Naive B cell (primary cell): ENCODE results near the gene TPTE. TPM values are rescaled to one million over a fixed set of nuclear protein-coding genes. Genes with fewer than 3 reads are reported as not detected.
"Not testable (repeated sequence)": the region's sequence is repeated elsewhere in the genome, so short reads cannot be mapped to it uniquely, and the experiment has no call there.

Experiments used
- ATAC-seq, 2 donors: fragments of 150-1000 bp; cut with Tn5 transposase; 2 replicates each; pipeline ENCODE4 v1.10.0; 2021; ENCODE audit warnings: low read depth in 2 of 2, mild to moderate bottlenecking in 2 of 2, moderate library complexity in 2 of 2
- DNase-seq: peaks from one replicate; pipeline ENCODE4 v3.0.0; 2022
- H3K27ac Mint-ChIP-seq, 6 donors: one replicate each; pipeline ENCODE4 v1.8.0; 2020 to 2022; ENCODE audit warnings: mild to moderate bottlenecking in 6 of 6, mixed read lengths in 6 of 6, moderate library complexity in 5 of 6, inconsistent platforms in 2 of 6
- H3K27me3 Mint-ChIP-seq, 3 donors: one replicate each; pipeline ENCODE4 v1.8.0; 2021 to 2022; ENCODE audit warnings: mixed read lengths in 3 of 3, mild to moderate bottlenecking in 1 of 3
- H3K36me3 Mint-ChIP-seq, 2 donors: one replicate each; pipeline ENCODE4 v1.8.0; 2020 to 2022; ENCODE audit warnings: mixed read lengths in 2 of 2, inconsistent platforms in 1 of 2, mild to moderate bottlenecking in 1 of 2
- H3K4me1 Mint-ChIP-seq, 3 donors: one replicate each; pipeline ENCODE4 v1.8.0; 2020 to 2022; ENCODE audit warnings: mixed read lengths in 3 of 3, inconsistent platforms in 1 of 3, mild to moderate bottlenecking in 1 of 3, moderate library complexity in 1 of 3
- H3K4me3 Mint-ChIP-seq, 8 donors: one replicate each; pipeline ENCODE4 v1.8.0; 2020 to 2022; ENCODE audit warnings: mild to moderate bottlenecking in 8 of 8, mixed read lengths in 8 of 8, moderate library complexity in 8 of 8, inconsistent platforms in 2 of 8
- H3K9me3 Mint-ChIP-seq, 7 donors: one replicate each; pipeline ENCODE4 v1.8.0; 2020 to 2022; ENCODE audit warnings: mixed read lengths in 7 of 7, mild to moderate bottlenecking in 5 of 7, inconsistent platforms in 2 of 7, moderate library complexity in 1 of 7
- polyA plus RNA-seq, 6 donors: library from polyadenylated mRNA; unstranded; fragments of 300-500 nt; fragmentation: Illumina TruSeq; gene quantifications; one replicate each; pipeline ENCODE4 v1.2.3, GENCODE V29; 2021; ENCODE audit warnings: low read depth in 6 of 6

TPTE gene
- polyA plus RNA-seq, 6 donors from 2014 or later = not detected

DNA sequence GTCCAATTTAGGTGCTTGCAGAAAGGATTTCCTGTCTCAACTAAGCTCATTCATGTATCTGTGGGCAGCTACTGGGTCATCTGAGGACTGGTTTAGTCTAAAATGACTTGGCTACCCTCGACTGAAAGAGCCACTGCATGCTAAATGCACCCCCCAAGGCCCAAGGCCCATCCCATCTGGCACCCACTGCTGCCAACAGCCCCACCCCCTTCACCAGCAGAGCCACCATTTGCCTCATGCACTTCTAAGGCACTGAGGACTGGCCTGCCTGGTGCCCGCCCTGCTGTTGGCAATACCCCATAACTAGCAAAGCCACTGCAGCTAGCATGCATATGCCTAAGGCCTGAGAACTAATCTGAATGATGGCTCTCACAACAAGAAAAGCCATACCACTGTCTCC lies 49.4 kb downstream of the TPTE start:
- peaks cover 5 to 41% (median 32%) of the 10 kb centered on the region in 7 donors for H3K9me3 Mint-ChIP-seq
- H3K27me3 Mint-ChIP-seq, H3K4me3 Mint-ChIP-seq: not testable (repeated sequence)

DNA sequence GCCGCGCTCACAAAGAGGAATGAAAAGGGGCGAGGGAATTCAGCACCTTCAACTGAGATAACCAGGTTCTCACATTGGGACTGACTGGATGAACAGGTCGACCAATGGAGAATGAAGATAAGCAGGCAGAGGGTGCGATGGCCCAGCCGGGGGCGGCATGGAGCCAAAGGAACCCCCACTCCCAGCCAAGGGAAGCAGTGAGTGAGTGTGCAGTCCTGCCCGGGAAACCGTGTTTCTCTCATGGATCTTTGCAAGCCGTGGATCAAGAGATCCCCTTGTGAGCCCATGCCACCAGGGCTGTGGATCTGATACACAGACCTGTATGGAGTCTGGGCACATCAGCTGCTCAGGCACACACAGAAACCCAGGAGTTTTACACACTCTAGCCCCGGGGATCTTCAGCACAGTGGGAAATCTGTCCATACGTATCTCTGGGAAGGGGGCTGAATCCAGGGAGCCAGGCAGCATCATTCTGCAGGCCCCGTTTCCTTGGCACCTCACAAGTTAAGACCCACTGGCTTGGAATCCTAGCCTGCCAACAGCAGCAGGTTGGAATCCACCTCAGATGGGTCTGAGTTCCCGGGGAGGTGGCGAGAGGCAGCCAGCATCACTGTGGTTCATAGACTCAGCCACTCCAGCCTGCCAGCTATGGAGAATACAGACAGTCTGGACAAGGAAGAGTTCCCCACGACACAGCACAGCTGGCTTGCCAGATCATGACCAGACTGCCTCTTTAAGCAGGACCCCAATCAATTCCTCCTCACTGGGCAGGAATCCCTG lies 53.3 kb downstream of the TPTE start:
- not testable (repeated sequence) for DNase-seq, H3K27ac Mint-ChIP-seq, H3K36me3 Mint-ChIP-seq, ATAC-seq, H3K4me1 Mint-ChIP-seq, H3K4me3 Mint-ChIP-seq, H3K27me3 Mint-ChIP-seq
- H3K9me3 Mint-ChIP-seq = peaks cover 5 to 40% (median 23%) of the 10 kb centered on the region in 7 donors

More for the DNA sequence above, 49.4 kb downstream of the TPTE start:
- DNase-seq, H3K36me3 Mint-ChIP-seq, H3K4me1 Mint-ChIP-seq, ATAC-seq, H3K27ac Mint-ChIP-seq: not testable (repeated sequence)

DNA sequence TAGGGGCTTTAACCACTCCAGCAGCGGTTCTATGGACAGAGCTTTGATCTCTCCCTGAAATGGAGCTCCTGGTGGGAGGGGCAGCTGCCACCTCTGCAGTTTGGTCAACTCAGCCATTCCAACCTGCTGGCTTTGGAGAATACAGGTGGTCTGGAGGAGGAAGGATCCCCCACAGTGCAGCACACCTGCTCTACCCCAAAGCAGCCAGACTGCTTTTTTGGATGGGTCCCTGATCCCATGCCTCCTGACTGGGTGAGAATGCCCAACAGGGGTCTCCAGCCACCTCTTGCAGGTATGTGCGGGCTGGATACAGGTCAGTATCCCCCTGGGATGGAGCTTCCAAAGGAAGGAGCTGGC lies 53.9 kb downstream of the TPTE start:
- ATAC-seq (no peak), DNase-seq (no peak)
- no peaks in the 10 kb centered on the region for H3K4me1 Mint-ChIP-seq
- no peaks in the 10 kb centered on the region for H3K27me3 Mint-ChIP-seq
- no peaks in the 10 kb centered on the region for H3K36me3 Mint-ChIP-seq
- no peak overlapping the region for H3K4me3 Mint-ChIP-seq
- peaks cover 5 to 37% (median 21%) of the 10 kb centered on the region in 7 donors for H3K9me3 Mint-ChIP-seq
- no peak overlapping the region for H3K27ac Mint-ChIP-seq

DNA sequence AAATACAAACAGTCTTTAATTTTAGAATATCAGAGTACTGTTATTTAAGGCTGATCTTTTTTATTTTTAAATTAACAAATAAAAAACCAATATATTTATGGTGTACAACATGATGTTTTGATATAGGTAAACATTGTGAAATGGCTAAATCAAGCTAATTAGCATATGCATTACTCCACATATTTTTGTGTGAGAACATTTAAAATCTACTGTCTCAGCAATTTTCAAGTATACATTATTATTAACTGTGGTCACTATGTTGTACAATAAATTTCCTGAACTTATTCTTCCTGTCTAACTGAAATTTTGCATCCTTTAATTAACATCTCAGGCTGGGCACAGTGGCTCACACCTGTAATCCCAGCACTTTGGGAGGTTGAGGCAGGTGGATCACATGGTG lies 57.5 kb downstream of the TPTE start:
- not testable (repeated sequence) for H3K36me3 Mint-ChIP-seq, H3K27me3 Mint-ChIP-seq, ATAC-seq, H3K4me1 Mint-ChIP-seq, H3K4me3 Mint-ChIP-seq, DNase-seq, H3K27ac Mint-ChIP-seq
- H3K9me3 Mint-ChIP-seq = peaks cover 5 to 35% (median 21%) of the 10 kb centered on the region in 7 donors

DNA sequence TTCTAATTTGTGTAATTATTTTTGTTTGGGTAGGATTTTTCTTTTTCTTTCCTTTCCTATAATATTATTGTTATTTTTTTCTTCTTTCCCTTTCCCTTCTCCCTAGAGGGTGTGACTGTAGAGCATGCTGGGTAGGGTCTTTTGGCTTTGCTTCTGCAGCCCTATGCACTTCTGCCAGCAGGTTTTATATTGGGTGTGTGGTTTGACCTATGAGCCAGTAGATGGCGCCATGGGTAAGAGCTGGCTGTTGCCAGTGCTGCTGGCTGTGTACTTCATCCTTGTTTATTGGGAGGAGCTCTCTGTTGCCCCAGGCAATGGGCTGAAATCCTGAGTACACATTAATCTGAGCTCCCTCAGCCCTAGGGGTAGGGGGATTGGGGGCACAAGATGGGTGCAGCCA lies 67.7 kb downstream of the TPTE start:
- not testable (repeated sequence) for H3K27me3 Mint-ChIP-seq, ATAC-seq, H3K27ac Mint-ChIP-seq, H3K4me3 Mint-ChIP-seq, DNase-seq, H3K36me3 Mint-ChIP-seq, H3K4me1 Mint-ChIP-seq
- H3K9me3 Mint-ChIP-seq = peaks cover 0 to 10% (median 7%) of the 10 kb centered on the region in 7 donors

DNA sequence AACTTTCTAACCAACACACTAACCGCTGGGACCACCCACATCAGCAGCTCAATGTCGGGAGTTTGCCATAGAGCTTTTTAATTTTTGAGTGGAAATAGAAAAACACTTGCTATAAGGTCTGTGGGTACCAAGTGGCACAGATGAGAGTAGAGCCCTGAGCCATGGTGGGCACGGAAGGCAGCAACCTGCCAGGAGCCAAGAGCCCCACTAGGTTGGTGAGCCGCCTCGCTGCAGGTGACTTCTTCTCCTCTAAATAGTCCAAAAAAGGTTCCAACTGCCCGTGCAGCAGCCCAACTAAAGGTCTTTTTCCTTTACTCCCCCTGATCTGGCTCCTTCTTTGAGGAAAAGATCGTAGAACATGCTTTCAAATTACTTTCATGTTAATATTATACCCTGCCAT lies 85.7 kb downstream of the TPTE start:
- peaks cover 0 to 11% (median 4%) of the 10 kb centered on the region in 7 donors for H3K9me3 Mint-ChIP-seq
- not testable (repeated sequence) for H3K4me3 Mint-ChIP-seq, H3K4me1 Mint-ChIP-seq, ATAC-seq, H3K27ac Mint-ChIP-seq, H3K36me3 Mint-ChIP-seq, DNase-seq, H3K27me3 Mint-ChIP-seq

DNA sequence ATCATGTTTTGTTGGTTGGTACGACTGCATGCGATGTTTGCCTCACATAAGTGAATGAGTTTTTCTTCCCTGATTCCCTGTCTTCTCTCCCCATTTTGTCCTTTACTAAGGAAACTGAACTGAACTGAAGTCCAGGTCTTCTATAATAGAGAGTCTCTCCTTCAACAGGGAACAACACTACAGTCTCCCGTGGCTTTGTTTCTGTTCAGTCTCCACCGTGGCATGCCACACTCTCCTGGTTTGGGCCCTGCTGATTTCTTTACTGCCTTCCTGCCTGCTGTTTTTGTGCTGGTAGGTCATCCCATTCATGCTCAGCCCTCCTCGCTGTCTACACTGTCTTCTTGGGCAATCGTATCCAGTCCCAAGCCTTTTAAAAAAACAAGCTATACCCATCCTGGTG lies 92.9 kb downstream of the TPTE start:
- H3K36me3 Mint-ChIP-seq, H3K4me3 Mint-ChIP-seq, H3K4me1 Mint-ChIP-seq, ATAC-seq, H3K27ac Mint-ChIP-seq, H3K27me3 Mint-ChIP-seq, DNase-seq, H3K9me3 Mint-ChIP-seq: not testable (repeated sequence)

DNA sequence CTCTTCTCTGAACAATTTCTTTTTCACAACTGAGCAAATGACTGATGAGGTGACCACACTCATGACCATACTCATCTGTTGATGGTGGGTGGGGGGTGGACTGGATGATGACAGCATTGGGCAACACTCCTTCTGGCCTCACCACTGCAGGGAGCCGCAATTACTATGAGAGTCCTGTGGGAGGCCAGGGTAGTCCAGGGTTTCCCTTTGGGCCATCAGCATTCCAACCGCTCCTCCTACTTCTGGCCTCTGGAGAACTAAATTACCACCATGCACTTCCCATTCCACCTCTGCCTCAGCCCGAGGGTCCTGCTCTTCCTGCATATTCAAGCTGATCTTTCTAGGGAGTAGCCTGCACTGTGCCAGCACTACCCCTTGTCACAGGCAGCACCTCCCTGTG lies 94.7 kb downstream of the TPTE start:
- ATAC-seq, H3K9me3 Mint-ChIP-seq, DNase-seq, H3K4me1 Mint-ChIP-seq, H3K4me3 Mint-ChIP-seq, H3K36me3 Mint-ChIP-seq, H3K27me3 Mint-ChIP-seq, H3K27ac Mint-ChIP-seq: not testable (repeated sequence)

DNA sequence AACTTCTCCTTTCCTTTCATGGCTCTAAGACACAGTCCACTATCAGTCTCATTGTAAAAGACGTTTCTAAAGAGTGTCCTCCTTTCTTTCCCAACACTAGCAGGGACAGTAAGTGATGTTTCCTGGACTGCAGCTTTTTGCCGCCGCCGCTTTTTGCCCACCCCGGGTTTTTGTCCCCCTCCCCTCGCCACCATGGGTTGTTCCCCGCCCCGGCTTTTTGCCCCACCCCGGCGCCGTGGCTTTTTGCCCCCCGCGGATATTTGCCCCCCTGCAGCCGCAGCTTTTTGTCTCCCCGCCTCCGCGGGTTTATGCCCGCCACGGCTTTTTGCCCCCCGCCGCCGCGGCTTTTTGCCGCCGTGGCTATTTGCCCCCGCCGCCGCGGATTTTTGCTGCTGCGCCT lies 95.2 kb downstream of the TPTE start:
- ATAC-seq (no peak), DNase-seq (no peak)
- Mint-ChIP-seq H3K27ac (no peak overlapping the region), H3K4me1 (no peaks in the 10 kb centered on the region), H3K27me3 (no peaks in the 10 kb centered on the region), H3K4me3 (no peak overlapping the region), H3K9me3 (peaks cover 0 to 8% (median 5%) of the 10 kb centered on the region in 7 donors), H3K36me3 (no peaks in the 10 kb centered on the region)

DNA sequence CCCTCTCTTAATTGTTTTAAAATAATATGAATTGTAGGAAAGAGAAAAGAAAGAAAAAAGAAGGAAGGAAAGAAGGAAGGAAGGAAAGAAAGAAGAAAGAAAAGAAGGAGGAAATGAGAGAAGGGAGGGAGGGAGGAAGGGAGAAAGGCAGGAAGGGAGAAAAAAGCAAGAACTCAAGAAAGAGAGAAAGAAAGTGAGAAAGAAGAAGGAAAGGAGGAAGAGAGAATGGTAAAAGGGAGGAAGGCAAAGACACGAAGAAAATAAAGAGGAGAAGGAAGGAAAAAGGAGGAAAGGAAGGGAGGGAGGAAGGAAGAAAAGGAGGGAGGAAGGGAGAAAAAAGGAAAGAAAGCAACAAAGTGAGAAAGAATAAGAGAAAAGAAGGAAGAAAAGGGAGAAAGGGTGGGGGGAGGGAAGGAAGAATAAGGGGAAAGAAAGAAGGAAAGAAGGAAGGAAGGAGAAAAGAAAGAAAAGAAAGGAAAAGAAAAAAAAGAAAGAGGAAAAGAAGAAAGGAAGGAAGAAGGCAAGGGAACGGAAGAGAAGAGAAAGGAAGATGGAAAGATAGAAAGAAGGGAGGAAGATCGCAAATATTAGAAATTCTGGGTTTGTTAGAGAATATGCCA lies 95.9 kb downstream of the TPTE start:
- not testable (repeated sequence) for H3K27me3 Mint-ChIP-seq, ATAC-seq, H3K4me1 Mint-ChIP-seq, H3K36me3 Mint-ChIP-seq, H3K4me3 Mint-ChIP-seq, H3K27ac Mint-ChIP-seq, H3K9me3 Mint-ChIP-seq, DNase-seq

DNA sequence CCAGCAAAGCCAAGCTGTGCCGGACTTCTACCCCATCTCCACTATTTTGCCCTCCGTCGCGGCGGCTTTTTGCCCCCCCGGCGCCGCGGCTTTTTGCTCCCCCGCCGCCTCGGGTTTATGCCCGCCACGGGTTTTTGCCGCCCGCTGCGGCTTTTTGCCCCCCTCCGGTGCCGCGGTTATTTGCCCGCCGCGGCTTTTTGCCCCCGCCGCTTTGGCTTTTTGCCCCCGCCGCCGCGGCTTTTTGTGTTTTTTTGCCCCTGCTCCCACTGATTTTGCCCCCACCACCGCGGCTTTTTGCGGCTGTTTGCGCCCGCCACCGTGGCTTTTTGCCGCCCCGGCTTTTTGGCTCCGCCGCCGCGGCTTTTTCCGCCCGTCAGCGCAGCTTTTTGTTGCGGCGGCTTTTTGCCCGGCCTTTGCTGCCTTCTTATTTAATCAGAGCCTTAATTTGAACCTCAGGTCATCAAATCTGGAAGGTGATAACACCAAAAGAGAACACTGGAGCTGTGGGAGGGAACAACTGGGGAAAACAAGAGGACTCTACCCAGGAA lies 106.0 kb downstream of the TPTE start:
- Mint-ChIP-seq H3K27me3 (no peaks in the 10 kb centered on the region), H3K4me1 (no peaks in the 10 kb centered on the region), H3K9me3 (peaks cover 0 to 3% (median 0%) of the 10 kb centered on the region in 7 donors), H3K4me3 (no peak overlapping the region), H3K36me3 (no peaks in the 10 kb centered on the region), H3K27ac (no peak overlapping the region)
- no peak for ATAC-seq
- no peak for DNase-seq

DNA sequence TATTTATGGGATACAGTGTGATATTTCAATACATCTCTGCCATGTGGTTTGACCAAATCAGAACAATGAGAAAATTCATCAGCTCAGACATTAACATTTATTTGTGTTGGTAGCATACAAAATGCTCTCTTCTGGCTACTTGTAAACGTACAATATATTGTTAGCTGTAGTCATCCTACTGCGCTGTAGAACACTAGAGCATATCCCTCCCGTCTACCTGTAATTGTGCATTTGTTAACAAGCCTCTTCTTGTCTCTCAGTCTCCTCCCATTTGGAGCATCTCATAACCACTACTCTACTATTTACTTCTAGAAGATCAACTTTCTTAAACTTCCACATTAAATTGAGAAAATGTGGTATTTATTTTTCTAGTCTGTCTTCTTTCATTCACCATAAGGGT lies 107.9 kb downstream of the TPTE start:
- H3K27me3 Mint-ChIP-seq, H3K27ac Mint-ChIP-seq, H3K4me1 Mint-ChIP-seq, H3K4me3 Mint-ChIP-seq, DNase-seq, H3K36me3 Mint-ChIP-seq, H3K9me3 Mint-ChIP-seq, ATAC-seq: not testable (repeated sequence)

DNA sequence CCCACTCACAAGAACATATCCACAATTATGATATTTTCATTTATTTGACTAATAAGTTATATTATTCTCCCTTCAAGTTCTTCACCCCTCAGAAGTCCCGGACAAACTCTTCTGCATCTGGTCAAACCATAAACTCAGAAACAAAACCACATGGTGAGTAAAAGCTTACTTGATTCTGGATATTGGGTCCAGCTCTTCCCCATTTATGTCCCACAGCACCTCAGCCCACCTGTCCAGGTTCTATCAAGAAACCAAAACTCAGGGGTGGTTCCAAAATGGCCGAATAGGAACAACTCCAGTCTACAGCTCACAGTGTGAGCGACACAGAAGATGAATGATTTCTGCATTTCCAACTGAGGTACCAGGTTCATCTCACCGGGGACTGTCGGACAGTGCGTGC lies 109.4 kb downstream of the TPTE start:
- not testable (repeated sequence) for H3K4me1 Mint-ChIP-seq, H3K27me3 Mint-ChIP-seq, H3K4me3 Mint-ChIP-seq, DNase-seq, H3K27ac Mint-ChIP-seq, H3K9me3 Mint-ChIP-seq, H3K36me3 Mint-ChIP-seq, ATAC-seq

DNA sequence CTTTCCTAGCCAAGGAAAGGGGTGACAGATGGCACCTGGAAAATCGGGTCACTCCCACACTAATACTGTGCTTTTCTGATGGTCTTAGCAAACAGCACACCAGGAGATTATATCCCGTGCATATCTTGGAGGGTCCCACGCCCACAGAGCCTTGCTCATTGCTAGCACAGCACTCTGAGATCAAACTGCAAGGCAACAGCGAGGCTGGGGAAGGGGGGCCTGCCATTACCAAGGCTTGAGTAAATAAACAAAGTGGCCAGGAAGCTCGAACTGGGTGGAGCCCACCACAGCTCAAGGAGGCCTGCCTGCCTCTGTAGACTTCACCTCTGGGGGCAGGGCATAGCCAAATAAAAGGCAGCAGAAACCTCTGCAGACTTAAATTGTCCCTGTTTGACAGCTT lies 109.9 kb downstream of the TPTE start:
- DNase-seq, H3K27ac Mint-ChIP-seq, H3K4me3 Mint-ChIP-seq, H3K9me3 Mint-ChIP-seq, H3K36me3 Mint-ChIP-seq, H3K4me1 Mint-ChIP-seq, H3K27me3 Mint-ChIP-seq, ATAC-seq: not testable (repeated sequence)
